Peyer's patch (tissue), 4 donors: Measurements from ENCODE around the gene PTGER1.

Experiments used
- CTCF ChIP-seq, 6 experiments: fragments of 450-650 bp in 4 of 6; fragments of 200-600 bp in 2 of 6; sonication (generic) in 1 of 6; IDR thresholded peaks; one replicate each; pipeline ENCODE4 v1.5.1; 2017 to 2019; ENCODE audit warnings: antibody characterized with exemption in 6 of 6, mild to moderate bottlenecking in 3 of 6, moderate library complexity in 1 of 6
- POLR2A ChIP-seq, 2 donors: fragments of 450-650 bp; IDR thresholded peaks; one replicate each; pipeline ENCODE4 v1.5.1; 2017; ENCODE audit warnings: antibody characterized with exemption in 2 of 2, mild to moderate bottlenecking in 2 of 2, moderate library complexity in 2 of 2

- TF ChIP-seq POLR2A (IDR thresholded peaks at IDR 0.05) (no peak), CTCF (IDR thresholded peaks at IDR 0.05) (no peak)
These were observed 42.2 kb downstream of the PTGER1 start, which contains the start of gene PKN1 for GRCh38 chr19:14432791-14433553.
